Limb (tissue), 2 donors: ENCODE data around the gene RAB32.

ENCODE experiments used
- DNase-seq, 2 donors: peaks; one replicate each; pipeline ENCODE4 v3.0.0-alpha.2; 2016; ENCODE audit errors: extremely low spot score in 2 of 2

Gene RAB32

DNA sequence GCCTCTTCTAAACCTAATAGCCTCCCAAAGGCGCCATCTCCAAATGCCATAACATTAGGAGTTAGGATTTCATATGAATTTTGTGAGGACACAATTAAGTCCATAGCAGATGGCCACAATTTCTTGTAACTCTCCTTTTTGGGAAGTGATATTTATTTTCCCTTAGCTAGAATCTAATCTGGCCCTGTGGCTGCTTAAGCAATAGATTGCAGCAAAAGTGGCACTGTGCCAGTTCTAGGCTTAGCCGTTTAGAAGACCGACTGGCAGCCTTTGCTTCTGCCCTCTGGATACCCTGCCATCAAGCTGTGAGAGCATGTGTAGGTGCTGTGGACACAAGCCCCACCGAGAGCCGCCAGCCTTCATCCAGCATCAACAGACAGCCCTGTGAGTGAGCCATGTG lies 39.2 kb downstream of the RAB32 start:
- DNase-seq = no peak

- no peak for DNase-seq
Observed at GRCh38 chr6:146583966-146584365, 40.3 kb downstream of the RAB32 start.

DNA sequence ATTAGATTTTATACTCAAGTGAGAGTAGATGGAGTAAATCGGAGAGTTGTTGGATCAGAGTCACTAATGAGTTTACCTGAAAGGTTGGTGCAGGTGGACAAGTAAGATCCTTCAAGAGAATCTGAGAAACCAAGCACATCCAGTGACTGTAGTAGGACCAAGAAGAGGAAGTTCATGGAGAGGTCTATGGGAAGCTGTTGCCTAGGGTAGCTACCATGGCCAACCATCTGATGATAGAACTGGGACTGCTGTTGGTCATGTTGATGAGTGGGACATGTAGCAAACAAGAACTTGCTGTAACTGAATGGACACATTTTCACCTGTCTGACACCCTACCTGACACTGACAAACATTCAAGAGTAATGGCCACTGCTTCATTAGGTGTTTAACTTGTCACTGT lies 43.8 kb downstream of the RAB32 start:
- no peak for DNase-seq

- DNase-seq = no peak
Observed at GRCh38 chr6:146590492-146590891, 46.9 kb downstream of the RAB32 start.

DNA sequence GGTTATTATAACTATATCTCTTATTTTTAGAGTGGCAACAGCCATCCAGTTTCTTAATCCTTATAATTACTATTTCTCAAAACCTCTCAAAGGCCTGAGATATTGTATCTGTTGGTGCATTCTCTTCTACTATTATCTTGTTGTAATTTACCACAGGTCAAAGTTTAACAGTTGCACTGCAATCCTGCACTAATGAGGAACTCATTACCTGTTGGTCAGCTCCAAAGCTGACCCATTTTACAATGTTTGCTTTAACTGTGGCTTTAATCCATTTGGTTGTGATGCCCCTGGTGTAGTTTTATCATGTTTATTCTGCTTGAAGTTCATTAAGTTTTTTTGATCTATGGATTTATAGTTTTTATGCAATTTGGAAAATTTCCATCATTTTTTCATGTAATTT lies 48.8 kb downstream of the RAB32 start:
- DNase-seq = no peak

GRCh38 chr6:146593986-146594385 lies 50.4 kb downstream of the RAB32 start:
- no peak for DNase-seq

- no peak for DNase-seq
Observed at GRCh38 chr6:146594495-146594894, 50.9 kb downstream of the RAB32 start.

GRCh38 chr6:146595972-146596731 lies 52.5 kb downstream of the RAB32 start:
- DNase-seq = no peak

- DNase-seq = peak; percentile 53 to 77
Observed at GRCh38 chr6:146598772-146599405, 55.3 kb downstream of the RAB32 start, which contains the start of gene ADGB. TSS of gene ADGB (plus strand) at chr6:146598972. CDS start at chr6:146599041, 69 bp downstream.

GRCh38 chr6:146601352-146601751 lies 57.7 kb downstream of the RAB32 start:
- no peak for DNase-seq

- no peak for DNase-seq
Observed at GRCh38 chr6:146602526-146602925, 58.9 kb downstream of the RAB32 start.
